GM19397 (cell line): ENCODE results near the gene HDAC11.

Experiments used
- ATAC-seq: cut with Tn5 transposase; IDR thresholded peaks from one replicate; pipeline ENCODE4 v1.9.1; 2021; ENCODE audit warnings: mild to moderate bottlenecking, moderate library complexity; ENCODE audit not compliant: unreplicated experiment

HDAC11 gene

GRCh38 chr3:13540297-13540995 is 60.3 kb downstream of the HDAC11 start:
- no peak for ATAC-seq

- ATAC-seq, result no peak
Measured at GRCh38 chr3:13541691-13542090, 61.6 kb downstream of the HDAC11 start.

- no peak for ATAC-seq
Measured at GRCh38 chr3:13542142-13542541, 62.0 kb downstream of the HDAC11 start.

GRCh38 chr3:13543253-13543652 is 63.1 kb downstream of the HDAC11 start:
- ATAC-seq, result no peak

GRCh38 chr3:13544293-13544831 is 64.3 kb downstream of the HDAC11 start:
- no peak for ATAC-seq

- no peak for ATAC-seq
Measured at GRCh38 chr3:13544951-13545651, 65.0 kb downstream of the HDAC11 start.

GRCh38 chr3:13545952-13546454 is 65.9 kb downstream of the HDAC11 start:
- no peak for ATAC-seq

GRCh38 chr3:13546667-13547171 is 66.6 kb downstream of the HDAC11 start:
- ATAC-seq, result no peak

- ATAC-seq, result no peak
Measured at GRCh38 chr3:13547591-13548371, 67.7 kb downstream of the HDAC11 start.

- ATAC-seq, result no peak
Measured at GRCh38 chr3:13548696-13549622, 68.9 kb downstream of the HDAC11 start, which contains the start of gene FBLN2. Gene FBLN2 (plus strand): TSS chr3:13549125. CDS start chr3:13570356, 21,231 bp downstream.

- no peak for ATAC-seq
Measured at GRCh38 chr3:13549623-13550422, 69.7 kb downstream of the HDAC11 start.

GRCh38 chr3:13550423-13550690 is 70.3 kb downstream of the HDAC11 start:
- no peak for ATAC-seq

- ATAC-seq, result no peak
Measured at GRCh38 chr3:13550791-13551360, 70.8 kb downstream of the HDAC11 start.

GRCh38 chr3:13552857-13553652 is 72.9 kb downstream of the HDAC11 start:
- no peak for ATAC-seq

GRCh38 chr3:13553686-13554085 is 73.6 kb downstream of the HDAC11 start:
- no peak for ATAC-seq

GRCh38 chr3:13555753-13556152 is 75.6 kb downstream of the HDAC11 start:
- no peak for ATAC-seq
